Endothelial cell (in vitro differentiated cells): ENCODE data around the gene SYTL2. TPM values are rescaled to one million over a fixed set of nuclear protein-coding genes. Genes with fewer than 3 reads are reported as not detected.

Experiments used
- DNase-seq: peaks from one replicate; pipeline ENCODE4 v3.0.0; 2021; ENCODE audit warnings: low spot score
- H3K27ac Mint-ChIP-seq: one replicate; pipeline ENCODE4 v1.8.0; 2021; ENCODE audit warnings: mixed read lengths, inconsistent platforms; ENCODE audit not compliant: unreplicated experiment
- H3K27me3 Mint-ChIP-seq: one replicate; pipeline ENCODE4 v1.8.0; 2021; ENCODE audit warnings: mild to moderate bottlenecking, moderate library complexity, mixed read lengths, inconsistent platforms; ENCODE audit not compliant: unreplicated experiment
- H3K36me3 Mint-ChIP-seq: one replicate; pipeline ENCODE4 v1.8.0; 2021; ENCODE audit warnings: mild to moderate bottlenecking, low read depth, mixed read lengths, inconsistent platforms; ENCODE audit not compliant: unreplicated experiment
- H3K4me1 Mint-ChIP-seq: one replicate; pipeline ENCODE4 v1.8.0; 2021; ENCODE audit warnings: mild to moderate bottlenecking, mixed read lengths, inconsistent platforms; ENCODE audit not compliant: unreplicated experiment
- H3K4me3 Mint-ChIP-seq: one replicate; pipeline ENCODE4 v1.8.0; 2021; ENCODE audit warnings: mild to moderate bottlenecking, mixed read lengths, inconsistent platforms; ENCODE audit not compliant: unreplicated experiment
- H3K9me3 Mint-ChIP-seq: one replicate; pipeline ENCODE4 v1.8.0; 2021; ENCODE audit warnings: mixed read lengths, inconsistent platforms; ENCODE audit not compliant: unreplicated experiment
- CTCF ChIP-seq: fragments of 200-600 bp; sonication (generic); IDR thresholded peaks from one replicate; pipeline ENCODE4 v1.5.0; 2021; ENCODE audit warnings: antibody characterized with exemption; ENCODE audit not compliant: unreplicated experiment
- total RNA-seq: library from RNA; stranded (reverse); fragmentation: NEBNext Ultra II Directional; extraction: Animal tissue kit (Norgen Biotek cat#: 25700); gene quantifications from one replicate; pipeline ENCODE4 v1.2.1, GENCODE V29; 2021; ENCODE audit not compliant: unreplicated experiment

The SYTL2 gene
- total RNA-seq, 1 donor from 2014 or later, result 4.0 TPM

GRCh38 chr11:85798361-85798760 is 12.6 kb downstream of the SYTL2 start:
- H3K27me3 Mint-ChIP-seq, result peaks cover 2% of the 10 kb centered on the region
- DNase-seq, result no peak
- TF ChIP-seq CTCF, result no peak
- H3K4me1 Mint-ChIP-seq, result peaks cover 8% of the 10 kb centered on the region
- no peak overlapping the region for H3K27ac Mint-ChIP-seq
- no peaks in the 10 kb centered on the region for H3K36me3 Mint-ChIP-seq
- H3K9me3 Mint-ChIP-seq, result no peaks in the 10 kb centered on the region
- no peak overlapping the region for H3K4me3 Mint-ChIP-seq

GRCh38 chr11:85795712-85796487 is 15.0 kb downstream of the SYTL2 start:
- H3K27me3 Mint-ChIP-seq, result no peaks in the 10 kb centered on the region
- H3K9me3 Mint-ChIP-seq, result no peaks in the 10 kb centered on the region
- TF ChIP-seq CTCF, result no peak
- no peak overlapping the region for H3K4me3 Mint-ChIP-seq
- H3K27ac Mint-ChIP-seq, result no peak overlapping the region
- DNase-seq, result no peak
- H3K4me1 Mint-ChIP-seq, result peaks cover 8% of the 10 kb centered on the region
- no peaks in the 10 kb centered on the region for H3K36me3 Mint-ChIP-seq

DNA sequence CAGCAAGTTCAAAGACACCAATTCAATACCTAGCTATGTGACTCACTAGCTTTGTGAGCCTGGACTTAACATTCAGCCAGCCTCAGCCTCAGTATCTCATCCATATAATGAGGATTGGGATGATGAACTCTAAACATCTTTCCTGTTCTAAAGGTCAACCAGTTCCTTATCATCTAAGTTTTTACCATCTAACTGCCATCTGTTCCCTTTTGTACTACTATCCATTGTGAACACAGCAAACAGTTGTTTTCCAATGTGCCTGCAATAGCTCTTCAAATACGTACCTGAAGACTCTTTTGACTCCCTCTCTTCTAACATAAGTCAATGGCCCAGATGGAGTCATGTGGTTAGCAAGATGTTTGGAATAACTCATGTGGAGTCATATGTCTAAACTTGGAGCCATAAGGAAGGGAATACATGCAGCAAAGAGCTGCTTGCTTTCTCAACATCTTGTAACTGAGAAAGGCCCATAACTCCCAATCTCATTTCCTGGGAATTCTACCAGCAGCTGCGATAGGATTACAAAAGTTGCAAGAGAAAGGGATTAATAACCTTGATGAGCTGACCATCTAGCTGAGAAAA is 19.4 kb downstream of the SYTL2 start:
- TF ChIP-seq CTCF, result no peak
- no peaks in the 10 kb centered on the region for H3K36me3 Mint-ChIP-seq
- no peaks in the 10 kb centered on the region for H3K9me3 Mint-ChIP-seq
- no peak overlapping the region for H3K27ac Mint-ChIP-seq
- no peak overlapping the region for H3K4me3 Mint-ChIP-seq
- DNase-seq, result no peak
- H3K27me3 Mint-ChIP-seq, result no peaks in the 10 kb centered on the region
- H3K4me1 Mint-ChIP-seq, result peaks cover 16% of the 10 kb centered on the region

DNA sequence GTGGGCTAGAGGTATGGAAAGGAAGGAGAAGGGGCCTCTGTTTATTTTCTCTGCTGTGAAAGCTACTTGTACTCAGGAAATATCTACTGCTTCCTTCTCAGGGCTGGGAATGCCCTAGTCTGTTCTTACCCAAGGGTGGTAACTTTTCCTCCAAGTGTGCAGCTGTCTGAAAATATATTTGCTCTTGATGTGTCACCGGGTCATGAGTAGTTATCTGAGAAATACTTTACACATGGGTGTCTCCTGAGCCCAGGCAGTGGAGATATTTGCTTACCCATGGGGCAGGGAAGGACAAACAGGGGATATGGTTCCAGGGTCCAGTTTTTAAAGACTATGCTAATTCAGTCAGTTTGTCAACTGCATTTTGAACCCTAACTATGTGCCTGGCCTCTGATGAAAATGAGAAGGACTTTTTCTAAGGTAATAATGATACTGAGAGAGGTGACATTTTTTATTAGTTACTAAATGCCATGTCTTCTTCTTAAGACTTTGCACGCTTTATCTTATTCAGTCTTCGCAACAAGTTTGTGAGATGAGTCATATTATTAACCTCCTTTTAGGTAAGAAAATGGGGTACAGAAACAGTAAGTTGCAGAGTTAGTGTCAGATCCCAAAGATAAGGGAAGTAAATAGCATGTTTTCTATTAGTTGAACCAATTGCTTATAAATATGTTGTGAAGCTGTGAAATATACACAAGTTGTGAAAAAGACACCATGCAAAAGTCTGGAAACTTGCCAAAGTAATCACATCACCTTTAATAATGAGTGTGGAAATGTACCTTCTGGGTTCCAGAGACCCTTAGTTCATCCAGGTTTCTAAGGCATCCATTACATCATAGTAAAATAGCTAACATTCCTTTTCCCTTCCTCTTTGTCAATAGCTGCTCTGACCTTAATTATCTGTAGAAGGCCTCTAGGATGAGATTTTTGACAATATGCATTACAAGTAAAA is 22.9 kb downstream of the SYTL2 start:
- H3K9me3 Mint-ChIP-seq, result no peaks in the 10 kb centered on the region
- H3K4me1 Mint-ChIP-seq, result peaks cover 16% of the 10 kb centered on the region
- H3K27ac Mint-ChIP-seq, result peak overlapping the region; percentile 53
- no peak for DNase-seq
- TF ChIP-seq CTCF, result no peak
- no peaks in the 10 kb centered on the region for H3K27me3 Mint-ChIP-seq
- no peak overlapping the region for H3K4me3 Mint-ChIP-seq
- no peaks in the 10 kb centered on the region for H3K36me3 Mint-ChIP-seq
